Mucosa of gallbladder (tissue), 1 donor: ENCODE measurements around the gene CERS6. TPM values are rescaled to one million over a fixed set of nuclear protein-coding genes. Genes with fewer than 3 reads are reported as not detected.

ENCODE experiments used
- DNase-seq: peaks from one replicate; pipeline ENCODE4 v3.0.0-alpha.2; 2020; ENCODE audit warnings: low spot score
- total RNA-seq: library from RNA; stranded (reverse); gene quantifications from one replicate; pipeline ENCODE4 v1.2.1, GENCODE V29; 2021
- donor health status: DM: no; HTN: no; CAD: no.

The CERS6 gene
- total RNA-seq, 1 donor from 2014 or later: 22.4 TPM

DNA sequence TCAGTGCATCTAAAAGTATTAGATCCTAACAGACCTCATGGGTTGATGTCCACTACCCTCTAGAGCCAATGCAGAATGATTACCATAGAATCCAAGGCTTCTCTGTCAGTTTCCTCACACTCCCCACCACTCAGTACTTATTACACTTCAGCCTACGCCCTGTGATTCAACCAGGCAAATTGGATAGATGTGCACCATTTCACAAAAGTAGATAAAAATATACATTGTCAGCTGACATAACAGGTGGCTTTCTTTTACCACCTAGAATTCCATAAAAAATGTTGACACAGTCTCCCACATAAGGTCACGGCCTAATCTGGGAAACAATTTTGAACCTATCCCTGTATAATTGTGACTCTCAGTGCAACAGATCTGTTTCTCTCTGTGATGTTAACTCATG lies 144.9 kb downstream of the CERS6 start:
- no peak for DNase-seq

DNA sequence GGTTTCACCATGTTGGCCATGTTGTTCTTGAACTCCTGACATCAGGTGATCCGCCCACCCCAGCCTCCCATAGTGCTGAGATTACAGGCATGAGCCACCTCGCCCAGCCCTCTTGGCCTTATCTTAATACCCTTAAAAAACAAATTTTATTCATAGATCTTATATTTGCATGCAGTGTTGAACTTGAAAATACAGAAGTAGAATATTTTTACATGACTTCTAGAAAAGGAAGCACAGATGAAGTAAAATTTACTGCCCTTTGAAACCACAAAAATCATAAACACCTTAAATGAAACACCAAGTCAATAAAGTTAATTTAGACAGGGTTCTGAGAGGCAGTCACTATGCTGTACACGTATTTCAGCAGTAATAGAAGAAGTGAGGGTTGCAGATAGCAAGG lies 145.7 kb downstream of the CERS6 start:
- DNase-seq: no peak

DNA sequence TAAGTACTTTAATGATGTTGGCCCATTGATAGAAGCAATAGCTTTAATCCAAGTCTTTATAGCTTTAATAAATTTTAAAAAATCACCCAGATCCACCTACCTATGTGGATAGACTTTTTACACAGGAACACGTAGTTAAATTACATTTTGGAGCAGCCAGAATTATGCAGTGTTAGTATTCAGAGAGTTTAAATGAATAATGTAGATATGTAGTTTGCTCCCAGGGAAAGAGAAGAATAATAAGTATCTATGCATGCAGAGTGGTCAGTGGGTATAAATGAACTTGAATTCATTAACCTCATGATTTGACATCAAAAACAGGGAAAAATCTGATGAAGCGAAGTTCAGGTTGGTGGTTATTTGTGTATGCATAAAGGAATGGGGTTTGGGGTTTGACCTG lies 146.3 kb downstream of the CERS6 start:
- DNase-seq: no peak

DNA sequence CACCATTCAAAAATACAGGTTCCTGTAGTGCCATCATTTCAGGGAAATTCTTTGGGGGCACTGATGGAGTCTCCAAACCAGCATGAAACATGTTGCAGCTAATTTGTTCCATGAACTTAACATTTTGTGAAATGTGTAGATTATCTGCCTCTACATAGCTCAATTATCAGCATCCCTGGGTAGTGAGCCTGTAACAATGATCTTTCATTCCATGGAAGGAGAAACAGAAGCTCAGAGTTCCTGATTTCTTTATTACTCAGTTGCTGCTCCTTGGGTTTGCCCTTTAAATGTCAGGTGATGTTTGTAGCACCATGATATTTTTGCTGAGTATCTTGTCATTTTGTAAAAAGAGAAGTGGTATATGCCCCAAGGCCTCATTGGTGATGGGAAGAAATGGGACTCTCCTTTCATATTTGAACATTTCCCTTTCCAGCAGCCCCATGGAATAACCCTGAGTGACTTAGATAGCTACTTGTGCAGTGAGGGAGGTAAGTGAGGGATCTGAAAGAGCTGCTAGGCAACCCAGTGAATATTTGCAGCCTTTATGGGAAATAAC lies 146.9 kb downstream of the CERS6 start:
- no peak for DNase-seq

DNA sequence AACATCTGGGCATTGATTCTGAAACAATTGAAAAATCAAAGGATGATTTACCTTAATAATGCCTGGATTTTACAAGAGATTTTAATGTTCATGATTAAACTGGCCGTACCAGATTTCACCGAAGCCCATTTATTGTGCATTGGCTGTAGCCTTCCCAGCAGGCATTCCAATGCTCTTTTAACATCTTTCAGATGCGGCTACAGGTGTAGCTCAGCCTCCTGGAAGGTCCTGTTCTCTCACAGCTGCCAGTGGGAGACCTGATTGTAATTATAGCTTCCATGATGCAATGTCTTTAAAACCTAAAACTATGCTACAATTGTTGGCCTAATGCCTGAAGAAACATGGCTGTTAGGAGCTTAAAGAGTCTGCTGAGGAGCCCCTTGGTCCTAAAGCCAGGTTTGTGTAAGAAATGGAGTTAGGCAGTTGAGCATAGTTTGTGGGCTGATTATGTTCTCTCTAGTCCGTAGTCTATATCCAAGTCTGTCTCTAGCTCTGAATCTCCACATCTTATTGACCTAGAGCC lies 147.4 kb downstream of the CERS6 start:
- DNase-seq: no peak

DNA sequence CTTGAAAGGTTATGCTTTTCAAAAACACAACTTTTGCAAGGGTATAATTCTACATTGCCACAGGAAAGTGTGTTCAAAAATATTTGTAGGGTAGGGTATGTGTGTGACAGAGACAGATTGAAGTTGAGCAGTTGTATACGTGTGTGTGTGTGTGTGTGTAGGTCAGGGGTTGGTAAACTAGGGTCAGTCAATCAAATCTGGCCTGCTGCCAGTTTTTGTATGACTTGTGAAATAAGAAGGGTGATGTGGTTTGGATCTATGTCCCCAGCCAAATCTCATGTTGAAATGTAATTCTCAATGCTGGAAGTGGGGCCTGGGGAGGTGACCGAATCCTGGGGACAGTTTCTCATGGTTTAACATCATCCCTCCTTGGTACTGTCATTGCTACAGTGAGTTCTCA lies 148.2 kb downstream of the CERS6 start:
- DNase-seq: no peak

DNA sequence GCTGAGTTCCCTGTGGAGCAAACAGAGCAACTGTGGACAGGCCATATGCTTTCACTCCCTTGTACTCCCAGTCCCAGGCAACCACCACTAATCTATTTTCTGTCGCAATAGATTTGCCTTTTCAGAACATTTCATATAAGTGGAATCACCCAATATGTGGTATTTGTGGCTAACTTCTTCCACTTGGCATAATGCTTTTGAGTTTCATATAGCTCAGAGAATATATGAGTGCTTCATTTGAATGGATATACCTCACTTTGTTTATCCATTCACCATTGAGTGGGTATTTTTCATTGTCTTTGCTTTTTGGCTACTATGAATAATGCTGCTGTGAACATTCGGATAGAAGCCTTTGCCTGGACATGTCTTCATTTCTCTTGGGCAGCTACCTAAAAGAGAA lies 151.9 kb downstream of the CERS6 start:
- no peak for DNase-seq

DNA sequence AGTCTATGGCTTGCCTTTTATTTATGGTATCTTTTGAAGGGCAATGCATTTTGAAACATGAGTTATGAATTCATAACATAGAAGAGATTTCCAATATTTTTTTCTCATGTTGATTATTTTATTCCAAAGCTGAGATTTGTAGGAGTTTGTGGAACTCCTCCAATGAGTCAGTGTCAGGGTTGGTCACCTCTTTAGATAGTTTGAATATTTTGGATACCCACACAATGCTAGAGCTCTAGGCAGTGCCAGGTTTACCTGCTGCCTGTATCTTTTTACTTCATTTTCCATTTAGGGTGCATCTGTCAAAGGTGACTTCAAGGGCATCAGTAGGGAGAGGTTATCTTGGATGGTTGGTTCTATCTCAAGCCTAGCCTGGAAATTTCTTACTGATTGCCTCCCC lies 152.7 kb downstream of the CERS6 start:
- DNase-seq: no peak

DNA sequence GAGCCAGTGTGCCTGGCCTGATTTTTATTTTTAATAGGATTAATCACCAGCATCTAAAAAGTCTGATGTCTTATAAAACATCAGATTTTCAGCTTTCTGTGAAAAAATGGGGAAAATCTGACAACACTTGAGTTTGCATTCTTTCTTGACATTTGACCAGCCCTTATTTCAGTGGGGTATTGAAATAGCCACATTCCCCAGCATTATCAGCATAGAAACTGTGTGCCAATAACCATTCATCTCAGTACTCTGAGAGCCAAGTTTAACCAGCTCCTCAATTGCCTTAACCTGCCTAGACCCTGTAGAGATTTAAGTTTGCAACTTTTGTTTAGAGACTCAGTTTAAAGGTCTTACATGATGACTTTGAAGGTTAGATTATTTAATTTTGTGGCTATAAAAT lies 155.0 kb downstream of the CERS6 start:
- DNase-seq: no peak

DNA sequence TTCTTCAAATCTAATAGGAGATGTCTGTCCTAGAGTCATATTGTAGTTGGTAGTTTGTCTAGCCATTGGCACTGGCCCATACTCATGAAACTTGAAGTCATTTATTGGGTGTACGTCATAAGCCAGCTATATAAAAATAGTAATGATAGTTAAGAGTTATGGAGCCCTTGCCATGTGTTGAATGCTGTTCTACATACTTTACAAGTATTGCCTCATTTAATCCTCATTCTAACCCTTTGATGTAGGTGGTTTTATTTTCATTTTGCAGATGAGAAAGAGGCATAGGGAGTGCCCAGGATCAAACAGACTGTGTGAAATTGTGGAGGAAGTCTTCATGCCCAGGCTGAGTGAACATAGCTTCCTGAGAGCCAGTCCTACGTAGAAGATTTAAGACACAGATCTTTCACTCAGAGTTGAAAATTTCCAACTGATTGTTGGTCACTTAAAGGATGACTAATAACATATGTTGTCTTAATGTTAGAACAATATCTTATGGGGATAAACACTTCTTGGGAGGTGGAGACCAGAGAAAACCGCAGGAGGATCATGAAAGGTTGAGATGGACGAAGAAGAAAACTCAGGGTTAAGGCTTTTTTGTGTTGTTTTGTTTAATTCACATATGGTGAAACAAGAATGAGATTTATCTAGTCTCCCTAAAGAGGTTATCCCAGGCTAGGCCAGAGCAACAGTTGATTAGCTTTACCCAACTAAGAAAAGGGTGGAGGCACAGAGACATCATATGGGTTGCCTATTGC lies 156.0 kb downstream of the CERS6 start:
- no peak for DNase-seq

DNA sequence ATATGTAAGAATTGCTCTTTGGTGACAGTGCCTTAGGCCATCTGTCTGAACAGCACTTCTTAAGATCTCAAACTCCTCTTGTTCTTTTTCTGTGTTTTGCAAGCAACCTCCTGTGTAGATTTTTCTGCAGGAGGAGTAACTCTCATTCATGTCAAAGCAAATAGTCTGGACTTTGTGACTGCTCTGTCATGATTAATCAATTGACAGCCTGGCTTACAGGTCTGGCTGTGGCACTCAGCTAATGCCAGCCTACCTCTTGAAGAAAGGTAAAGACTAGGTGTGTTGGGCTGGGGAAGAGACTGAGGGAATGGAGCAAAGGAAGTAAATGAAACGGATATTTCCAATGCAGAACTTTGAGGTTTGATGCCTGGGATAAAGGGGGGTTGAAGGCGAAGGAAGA lies 156.6 kb downstream of the CERS6 start:
- peak; percentile 14 for DNase-seq

DNA sequence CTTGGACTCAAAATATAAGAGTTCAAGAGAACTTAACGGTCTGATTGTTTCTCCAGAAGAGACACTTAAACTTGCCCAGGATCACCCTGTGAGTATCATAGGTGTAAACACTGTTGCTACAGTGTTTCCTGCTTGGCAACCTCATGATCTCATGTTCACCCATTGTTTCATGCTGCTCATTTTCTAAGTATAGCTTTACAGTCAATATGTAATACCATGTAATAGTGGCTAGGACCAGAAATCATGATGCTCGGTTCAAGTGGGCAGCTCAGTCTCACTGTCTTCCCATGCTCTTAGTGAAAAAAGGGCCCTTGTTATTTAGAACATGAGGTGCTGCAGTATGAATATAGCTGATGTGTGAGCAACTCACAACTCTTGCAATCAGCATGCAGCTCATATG lies 157.5 kb downstream of the CERS6 start:
- DNase-seq: no peak

DNA sequence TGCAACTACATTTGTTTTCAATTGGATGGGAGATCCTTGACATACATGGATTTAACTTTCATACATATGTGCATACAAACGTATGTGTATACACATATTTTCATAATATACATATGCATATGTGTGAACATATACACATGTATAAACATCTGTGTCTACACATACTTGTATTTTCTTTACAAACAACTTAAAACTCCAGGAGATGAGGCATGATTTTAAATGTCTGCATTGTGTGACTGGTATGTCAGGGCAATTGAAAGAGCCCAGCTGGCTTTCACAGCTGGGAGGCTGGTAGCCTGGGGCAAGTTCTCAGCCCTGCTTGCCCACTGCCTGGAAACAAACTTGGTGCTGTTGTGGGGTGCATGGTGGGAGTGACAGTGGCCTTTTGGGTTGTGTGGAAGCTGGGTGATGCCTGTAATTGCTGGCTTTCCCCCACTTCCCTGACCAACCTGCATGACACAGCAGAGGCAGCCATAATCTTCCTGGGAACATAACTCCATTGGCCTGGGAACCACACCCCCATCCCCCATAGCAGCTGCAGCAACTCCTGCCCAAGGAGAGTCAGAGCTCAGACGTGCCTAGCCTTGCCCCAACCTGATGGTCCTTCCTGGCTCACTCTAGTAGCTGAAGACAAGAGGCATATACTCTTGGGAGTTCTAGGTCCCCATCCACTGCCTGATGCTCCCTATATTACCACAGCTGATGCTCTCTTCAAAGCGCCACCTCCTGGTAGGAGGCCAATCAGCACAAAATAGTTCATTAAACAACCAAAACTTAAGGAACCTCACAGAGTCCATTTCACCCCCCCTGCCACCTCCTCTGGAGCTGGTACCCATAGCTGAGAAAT lies 158.3 kb downstream of the CERS6 start:
- no peak for DNase-seq

DNA sequence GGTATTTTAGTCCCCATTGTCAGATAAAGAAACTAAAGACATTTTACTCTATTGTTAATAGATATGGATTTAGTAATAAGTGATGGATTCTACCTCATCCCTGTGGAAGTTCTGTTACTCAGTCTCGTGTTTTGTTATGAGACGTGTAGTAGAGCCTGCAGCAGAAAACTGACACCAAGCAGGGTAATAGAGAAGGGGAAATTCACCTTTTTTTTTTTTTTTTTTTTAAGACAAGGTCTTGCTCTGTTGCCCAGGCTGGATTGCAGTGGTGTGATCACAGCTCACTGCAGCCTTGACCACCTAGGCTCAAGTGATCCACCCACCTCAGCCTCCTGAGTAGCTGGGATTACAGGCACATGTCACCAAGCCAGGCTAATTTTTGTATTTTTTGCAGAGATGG lies 164.5 kb downstream of the CERS6 start:
- DNase-seq: no peak

DNA sequence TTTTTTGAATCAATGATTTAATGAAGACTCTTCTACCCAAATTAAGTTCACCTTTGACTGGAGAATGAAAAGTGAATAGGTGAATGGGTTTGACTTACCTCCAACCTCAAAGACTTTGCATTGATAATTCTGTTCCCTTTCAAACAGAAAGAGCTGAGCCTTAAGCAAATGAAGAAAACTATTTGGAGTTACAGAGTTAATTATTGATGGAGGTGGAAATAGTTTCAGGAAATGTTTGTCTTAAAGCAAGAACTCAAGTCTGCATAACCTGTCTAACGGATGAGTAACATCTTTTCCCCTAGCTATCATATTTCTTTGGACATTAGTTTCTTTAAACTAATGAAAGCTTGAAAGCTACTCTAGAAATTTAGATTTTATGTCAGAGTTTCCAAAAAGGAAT lies 166.5 kb downstream of the CERS6 start:
- no peak for DNase-seq

DNA sequence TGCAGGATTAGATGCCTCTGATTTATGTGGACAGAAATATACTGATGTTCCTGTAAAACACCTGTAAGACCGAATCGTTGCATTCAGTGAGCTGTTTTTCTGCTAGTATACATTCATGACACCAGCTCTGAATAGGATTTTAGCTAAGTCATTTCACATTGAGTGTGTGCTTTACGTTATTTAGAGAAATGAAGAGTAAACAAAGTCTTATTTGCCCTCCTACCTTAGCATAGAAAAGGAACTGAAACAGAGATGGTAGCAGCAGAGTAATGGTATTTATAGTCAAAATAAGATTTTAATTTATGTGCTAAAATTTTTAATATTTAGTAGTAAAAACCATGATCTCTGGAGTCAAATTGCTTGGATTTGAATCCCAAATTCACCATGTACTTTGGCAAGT lies 168.0 kb downstream of the CERS6 start:
- no peak for DNase-seq

DNA sequence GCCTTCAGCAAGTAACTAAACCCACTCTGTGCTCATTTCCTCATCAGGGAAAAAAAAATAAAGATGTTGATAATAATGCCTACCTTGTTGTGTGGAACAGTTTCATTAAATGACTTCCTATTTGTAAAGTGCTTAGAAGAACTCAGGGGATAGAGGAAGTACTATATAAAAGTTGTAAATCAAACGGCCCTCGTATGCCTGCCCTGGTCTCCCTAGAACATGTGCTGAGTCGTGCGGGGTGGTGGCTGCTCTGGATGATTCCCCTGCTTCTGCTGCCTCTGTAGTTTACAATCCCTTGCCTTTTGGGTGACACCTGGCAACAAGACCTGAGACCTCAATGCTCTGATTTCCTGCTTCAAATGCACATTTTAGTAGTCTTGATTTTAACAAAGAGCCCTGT lies 170.0 kb downstream of the CERS6 start:
- no peak for DNase-seq

DNA sequence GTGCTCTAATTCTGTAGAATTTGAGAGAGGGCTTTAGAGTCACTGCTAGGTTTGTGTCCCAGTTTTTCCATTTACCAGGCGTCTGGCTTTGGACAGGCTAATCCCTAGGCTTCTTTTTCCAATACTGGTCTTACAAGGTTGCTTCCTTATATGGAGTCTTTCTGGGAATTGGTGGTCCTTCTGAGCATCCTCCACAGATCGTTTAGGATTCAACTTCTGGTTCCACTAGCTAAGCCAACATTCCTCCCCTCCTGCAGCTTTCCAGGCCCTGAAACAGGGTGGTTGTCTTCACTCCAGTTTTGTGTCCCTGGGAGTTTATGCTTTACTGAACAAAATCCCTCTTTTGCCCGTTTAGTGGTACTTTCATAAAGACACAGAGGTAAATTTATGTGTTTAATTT lies 170.6 kb downstream of the CERS6 start:
- DNase-seq: no peak

DNA sequence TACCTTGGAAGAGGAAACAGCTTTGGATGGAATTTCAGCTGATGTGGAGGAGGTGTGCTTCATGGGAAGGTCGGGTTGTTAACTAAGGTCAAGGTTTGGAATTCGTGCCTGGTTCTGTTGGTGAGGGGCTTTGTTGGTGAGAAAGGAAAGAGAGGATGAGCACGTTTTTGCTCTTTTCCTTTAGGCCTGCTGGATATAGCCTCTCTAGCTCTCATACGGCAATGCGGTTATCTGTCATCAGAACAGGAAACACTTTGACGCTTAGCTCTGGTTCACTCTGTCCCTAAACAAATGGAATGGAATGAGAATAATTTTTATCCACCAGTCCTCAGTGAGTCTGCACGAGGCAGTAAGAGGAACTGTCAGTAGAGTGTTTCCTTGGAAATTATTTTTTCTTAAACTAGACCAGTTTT lies 176.6 kb downstream of the CERS6 start:
- DNase-seq: peak; percentile 21

DNA sequence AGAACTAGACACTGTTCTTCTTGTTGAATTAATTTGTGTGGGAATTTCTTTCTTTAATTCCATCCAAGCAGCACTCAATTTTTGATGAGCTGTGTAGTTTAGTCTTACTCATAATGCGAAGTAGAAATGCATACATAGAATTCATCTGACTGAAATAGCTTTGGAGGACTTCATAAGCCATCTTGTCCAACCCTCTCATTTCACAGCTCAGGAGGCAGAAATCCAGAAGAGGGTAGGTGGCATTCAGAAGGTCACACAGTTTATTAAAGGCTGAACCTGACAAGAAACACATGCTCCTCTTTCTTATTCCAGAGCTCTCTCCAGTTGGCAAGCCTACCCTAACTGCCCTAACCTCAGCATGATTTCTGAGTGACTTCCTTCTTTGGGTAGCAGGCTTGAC lies 177.1 kb downstream of the CERS6 start:
- no peak for DNase-seq

DNA sequence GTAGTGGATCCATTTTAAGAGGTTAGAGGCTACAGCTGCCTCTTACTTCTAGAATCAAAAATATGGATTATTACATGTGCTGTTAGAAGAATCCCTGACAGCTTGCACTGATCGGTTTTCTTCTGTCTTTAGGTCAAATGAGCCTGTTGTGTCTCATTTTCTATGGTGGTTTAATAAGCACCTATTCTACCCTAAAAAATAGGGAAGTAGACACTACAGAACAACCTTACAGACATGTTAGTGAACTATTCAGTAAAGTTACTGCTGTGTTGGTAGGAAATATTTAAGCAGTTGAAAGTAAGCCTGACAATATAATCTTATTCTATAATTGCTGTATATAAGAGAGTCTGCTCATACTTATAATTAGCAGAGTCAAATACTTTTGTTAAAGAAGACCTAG lies 177.8 kb downstream of the CERS6 start:
- no peak for DNase-seq

DNA sequence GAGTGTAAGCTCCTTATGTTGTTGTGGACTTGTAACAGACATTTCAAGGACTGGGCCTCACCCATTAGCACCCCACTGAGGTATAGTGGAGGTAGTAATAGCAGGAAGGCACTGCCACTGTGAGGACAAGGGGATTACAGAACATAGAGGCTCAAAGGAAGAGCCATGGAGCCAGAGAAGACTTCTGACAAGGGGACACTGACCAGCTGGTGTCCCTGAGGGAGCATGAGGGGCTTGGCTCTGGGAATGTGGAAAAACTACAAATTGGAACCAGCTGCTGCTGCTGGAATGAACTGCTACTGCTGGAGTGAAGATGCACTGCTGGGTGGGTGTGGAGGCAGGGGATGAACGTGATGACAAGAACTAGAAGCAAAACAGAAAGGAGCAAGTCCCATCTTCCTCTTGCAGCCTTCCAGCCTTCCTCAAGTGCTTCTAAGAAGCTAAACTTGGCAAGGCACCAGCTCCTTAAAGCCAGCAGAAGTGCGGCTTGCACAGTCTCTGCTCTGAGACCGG lies 179.0 kb downstream of the CERS6 start:
- peak; percentile 59 for DNase-seq

DNA sequence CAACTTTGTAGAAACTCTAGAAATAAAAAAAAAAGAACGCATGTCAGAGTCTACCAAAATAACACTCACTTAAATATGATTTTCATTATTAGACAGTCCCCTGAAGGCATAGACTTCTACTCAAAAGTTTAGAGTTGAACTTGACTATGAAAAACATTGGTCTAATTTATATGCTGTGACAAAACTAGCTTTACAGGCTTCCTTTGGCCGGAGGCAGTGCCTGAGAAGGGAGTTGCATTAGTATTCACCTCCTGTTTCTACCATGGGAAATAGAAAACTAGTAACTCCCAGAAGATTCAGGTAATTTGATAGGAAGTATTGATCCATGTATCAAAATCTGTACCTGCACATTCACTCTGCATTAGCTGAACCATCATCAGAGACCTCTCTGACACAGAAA lies 182.9 kb downstream of the CERS6 start:
- no peak for DNase-seq
